SK-N-SH treated with all-trans-retinoic acid at 6 μM for 48 hours (cell line): ENCODE measurements around the gene ORM1.

Experiments
- ATAC-seq: fragments of 200-7000 bp; cut with Tn5 transposase; 3 replicates; pipeline ENCODE4 v1.9.1; 2020; ENCODE audit warnings: mild to moderate bottlenecking, moderate library complexity
- ARNTL ChIP-seq: fragments of 450-650 bp; formaldehyde crosslinking; IDR thresholded peaks from 2 replicates; pipeline ENCODE4 v1.5.0; 2020; ENCODE audit warnings: low read depth, mild to moderate bottlenecking, moderate library complexity, borderline replicate concordance
- BACH2 ChIP-seq: fragments of 250-450 bp; sonication (Bioruptor Pico); IDR thresholded peaks from 2 replicates; pipeline ENCODE4 v1.9.0; 2021; ENCODE audit warnings: mild to moderate bottlenecking, borderline replicate concordance
- CREB5 ChIP-seq: fragments of 250-450 bp; sonication (Bioruptor Pico); IDR thresholded peaks from 2 replicates; pipeline ENCODE4 v1.5.1; 2020; ENCODE audit warnings: low read depth, mild to moderate bottlenecking, moderate library complexity
- CSDC2 ChIP-seq: fragments of 250-450 bp; sonication (Bioruptor Pico); IDR thresholded peaks from 2 replicates; pipeline ENCODE4 v1.5.0; 2020; ENCODE audit warnings: mild to moderate bottlenecking, moderate library complexity
- ESRRG ChIP-seq: fragments of 250-450 bp; sonication (Bioruptor Pico); IDR thresholded peaks from 2 replicates; pipeline ENCODE4 v1.6.1; 2021; ENCODE audit warnings: mild to moderate bottlenecking
- GLIS3 ChIP-seq: fragments of 250-450 bp; sonication (Bioruptor Pico); IDR thresholded peaks from 2 replicates; pipeline ENCODE4 v1.5.0; 2020; ENCODE audit warnings: mild to moderate bottlenecking, moderate library complexity
- ISL1 ChIP-seq: fragments of 250-450 bp; sonication (Bioruptor Pico); IDR thresholded peaks from 2 replicates; pipeline ENCODE4 v2.1.2; 2022; ENCODE audit warnings: mild to moderate bottlenecking, moderate library complexity
- OSR1 ChIP-seq: fragments of 250-450 bp; sonication (Bioruptor Pico); IDR thresholded peaks from 2 replicates; pipeline ENCODE4 v1.8.0; 2022; ENCODE audit warnings: moderate library complexity, mild to moderate bottlenecking, inconsistent platforms
- PPARA ChIP-seq: fragments of 250-450 bp; sonication (Bioruptor Pico); IDR thresholded peaks from 2 replicates; pipeline ENCODE4 v1.5.0; 2020; ENCODE audit warnings: mild to moderate bottlenecking, borderline replicate concordance
- RARB ChIP-seq: fragments of 250-450 bp; sonication (Bioruptor Pico); IDR thresholded peaks from 2 replicates; pipeline ENCODE4 v1.8.0; 2021; ENCODE audit warnings: mild to moderate bottlenecking, moderate library complexity
- SNAI2 ChIP-seq: fragments of 250-450 bp; sonication (Bioruptor Pico); IDR thresholded peaks from 2 replicates; pipeline ENCODE4 v1.5.0; 2020; ENCODE audit warnings: mild to moderate bottlenecking, moderate library complexity
- TCF4 ChIP-seq: fragments of 250-450 bp; sonication (Bioruptor Pico); IDR thresholded peaks from 2 replicates; pipeline ENCODE4 v1.8.0; 2021; ENCODE audit warnings: mild to moderate bottlenecking, moderate library complexity, borderline replicate concordance
- TOX ChIP-seq: fragments of 250-450 bp; sonication (Bioruptor Pico); IDR thresholded peaks from 2 replicates; pipeline ENCODE4 v1.8.0; 2021; ENCODE audit warnings: mild to moderate bottlenecking, moderate library complexity, borderline replicate concordance
- TSHZ2 ChIP-seq: fragments of 250-450 bp; sonication (Bioruptor Pico); IDR thresholded peaks from 2 replicates; pipeline ENCODE4 v1.5.0; 2020; ENCODE audit warnings: mild to moderate bottlenecking, moderate library complexity
- ZC3H10 ChIP-seq: fragments of 250-450 bp; sonication (Bioruptor Pico); IDR thresholded peaks from 2 replicates; pipeline ENCODE4 v1.5.1; 2021; ENCODE audit warnings: mild to moderate bottlenecking, moderate library complexity
- ZFP30 ChIP-seq: fragments of 450-650 bp; formaldehyde crosslinking; IDR thresholded peaks from 2 replicates; pipeline ENCODE4 v1.5.0; 2022; ENCODE audit warnings: mild to moderate bottlenecking, moderate library complexity
- ZNF70 ChIP-seq: fragments of 450-650 bp; formaldehyde crosslinking; IDR thresholded peaks from 2 replicates; pipeline ENCODE4 v1.5.0; 2020; ENCODE audit warnings: mild to moderate bottlenecking, moderate library complexity
- ZNF8 ChIP-seq: fragments of 450-650 bp; formaldehyde crosslinking; IDR thresholded peaks from 2 replicates; pipeline ENCODE4 v1.5.0; 2020; ENCODE audit warnings: mild to moderate bottlenecking, moderate library complexity
- TF ChIP-seq, protein P1 (sequence below): fragments of 250-450 bp; sonication (Bioruptor Pico); IDR thresholded peaks from 2 replicates; pipeline ENCODE4 v1.8.0; 2021; ENCODE audit warnings: low read depth, mild to moderate bottlenecking, moderate library complexity, borderline replicate concordance
- TF ChIP-seq, protein P2 (sequence below): fragments of 250-450 bp; sonication (Bioruptor Pico); IDR thresholded peaks from 2 replicates; pipeline ENCODE4 v1.5.1; 2021; ENCODE audit warnings: mild to moderate bottlenecking, moderate library complexity
- TF ChIP-seq, protein P3 (sequence below): fragments of 250-450 bp; sonication (Bioruptor Pico); IDR thresholded peaks from 2 replicates; pipeline ENCODE4 v1.8.0; 2020; ENCODE audit warnings: mild to moderate bottlenecking, moderate library complexity, borderline replicate concordance

The ORM1 gene

GRCh38 chr9:114299286-114300152 lies 23.4 kb upstream of the ORM1 start:
- no peak for ATAC-seq
- TF ChIP-seq CSDC2 (CRISPR knock-in tag) (no peak), SNAI2 (CRISPR knock-in tag) (no peak), ZNF70 (CRISPR knock-in tag) (no peak), ARNTL (CRISPR knock-in tag) (no peak), PPARA (no peak)
- TF ChIP-seq, protein P1, sequence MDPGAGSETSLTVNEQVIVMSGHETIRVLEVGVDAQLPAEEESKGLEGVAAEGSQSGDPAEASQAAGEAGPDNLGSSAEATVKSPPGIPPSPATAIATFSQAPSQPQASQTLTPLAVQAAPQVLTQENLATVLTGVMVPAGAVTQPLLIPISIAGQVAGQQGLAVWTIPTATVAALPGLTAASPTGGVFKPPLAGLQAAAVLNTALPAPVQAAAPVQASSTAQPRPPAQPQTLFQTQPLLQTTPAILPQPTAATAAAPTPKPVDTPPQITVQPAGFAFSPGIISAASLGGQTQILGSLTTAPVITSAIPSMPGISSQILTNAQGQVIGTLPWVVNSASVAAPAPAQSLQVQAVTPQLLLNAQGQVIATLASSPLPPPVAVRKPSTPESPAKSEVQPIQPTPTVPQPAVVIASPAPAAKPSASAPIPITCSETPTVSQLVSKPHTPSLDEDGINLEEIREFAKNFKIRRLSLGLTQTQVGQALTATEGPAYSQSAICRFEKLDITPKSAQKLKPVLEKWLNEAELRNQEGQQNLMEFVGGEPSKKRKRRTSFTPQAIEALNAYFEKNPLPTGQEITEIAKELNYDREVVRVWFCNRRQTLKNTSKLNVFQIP (CRISPR knock-in tag): no peak
- TF ChIP-seq, protein P2, sequence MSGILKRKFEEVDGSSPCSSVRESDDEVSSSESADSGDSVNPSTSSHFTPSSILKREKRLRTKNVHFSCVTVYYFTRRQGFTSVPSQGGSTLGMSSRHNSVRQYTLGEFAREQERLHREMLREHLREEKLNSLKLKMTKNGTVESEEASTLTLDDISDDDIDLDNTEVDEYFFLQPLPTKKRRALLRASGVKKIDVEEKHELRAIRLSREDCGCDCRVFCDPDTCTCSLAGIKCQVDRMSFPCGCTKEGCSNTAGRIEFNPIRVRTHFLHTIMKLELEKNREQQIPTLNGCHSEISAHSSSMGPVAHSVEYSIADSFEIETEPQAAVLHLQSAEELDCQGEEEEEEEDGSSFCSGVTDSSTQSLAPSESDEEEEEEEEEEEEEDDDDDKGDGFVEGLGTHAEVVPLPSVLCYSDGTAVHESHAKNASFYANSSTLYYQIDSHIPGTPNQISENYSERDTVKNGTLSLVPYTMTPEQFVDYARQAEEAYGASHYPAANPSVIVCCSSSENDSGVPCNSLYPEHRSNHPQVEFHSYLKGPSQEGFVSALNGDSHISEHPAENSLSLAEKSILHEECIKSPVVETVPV (CRISPR knock-in tag): no peak

DNA sequence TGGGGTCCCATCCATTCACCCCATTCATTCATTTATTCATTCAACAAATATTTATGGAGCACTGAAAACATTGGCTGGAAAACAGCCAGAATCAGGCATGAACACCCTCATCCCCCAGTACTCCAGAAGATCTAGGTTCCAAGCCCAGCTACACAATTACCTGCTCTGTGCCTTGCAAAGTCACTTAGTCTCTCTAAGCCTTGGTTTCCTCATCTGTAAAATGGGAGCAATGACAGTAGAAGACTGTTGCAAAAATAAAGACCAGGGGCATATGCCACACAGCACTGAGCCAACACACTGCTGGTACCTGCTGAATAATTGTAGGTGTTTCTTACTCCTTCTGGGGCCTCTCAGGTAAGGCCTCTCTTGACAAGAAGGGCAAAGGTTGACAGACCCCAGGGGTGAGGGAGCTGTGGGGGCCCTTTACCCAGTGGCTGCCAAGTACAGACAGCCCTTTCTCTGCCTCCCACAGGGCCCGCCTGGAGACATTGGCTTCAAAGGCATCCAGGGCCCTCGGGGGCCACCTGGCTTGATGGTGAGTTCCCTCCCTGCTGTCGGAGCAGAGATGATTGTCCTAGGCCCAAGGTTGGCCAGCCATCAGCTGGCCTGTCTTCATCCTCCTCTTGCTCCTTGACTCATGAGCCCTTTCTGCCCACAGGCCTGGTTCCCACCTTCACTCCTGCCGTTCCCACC lies 22.6 kb upstream of the ORM1 start:
- TF ChIP-seq TCF4 (CRISPR knock-in tag): no peak
- TF ChIP-seq, protein P1 (CRISPR knock-in tag): no peak
- TF ChIP-seq, protein P2 (CRISPR knock-in tag): no peak
- TF ChIP-seq, protein P3, sequence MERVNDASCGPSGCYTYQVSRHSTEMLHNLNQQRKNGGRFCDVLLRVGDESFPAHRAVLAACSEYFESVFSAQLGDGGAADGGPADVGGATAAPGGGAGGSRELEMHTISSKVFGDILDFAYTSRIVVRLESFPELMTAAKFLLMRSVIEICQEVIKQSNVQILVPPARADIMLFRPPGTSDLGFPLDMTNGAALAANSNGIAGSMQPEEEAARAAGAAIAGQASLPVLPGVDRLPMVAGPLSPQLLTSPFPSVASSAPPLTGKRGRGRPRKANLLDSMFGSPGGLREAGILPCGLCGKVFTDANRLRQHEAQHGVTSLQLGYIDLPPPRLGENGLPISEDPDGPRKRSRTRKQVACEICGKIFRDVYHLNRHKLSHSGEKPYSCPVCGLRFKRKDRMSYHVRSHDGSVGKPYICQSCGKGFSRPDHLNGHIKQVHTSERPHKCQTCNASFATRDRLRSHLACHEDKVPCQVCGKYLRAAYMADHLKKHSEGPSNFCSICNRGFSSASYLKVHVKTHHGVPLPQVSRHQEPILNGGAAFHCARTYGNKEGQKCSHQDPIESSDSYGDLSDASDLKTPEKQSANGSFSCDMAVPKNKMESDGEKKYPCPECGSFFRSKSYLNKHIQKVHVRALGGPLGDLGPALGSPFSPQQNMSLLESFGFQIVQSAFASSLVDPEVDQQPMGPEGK (CRISPR knock-in tag): no peak
- TF ChIP-seq CREB5 (CRISPR knock-in tag): no peak
- no peak for TF ChIP-seq TOX
- no peak for TF ChIP-seq GLIS3 (CRISPR knock-in tag)
- no peak for TF ChIP-seq BACH2 (CRISPR knock-in tag)
- no peak for TF ChIP-seq TSHZ2 (CRISPR knock-in tag)
- no peak for TF ChIP-seq ZNF70 (CRISPR knock-in tag)
- no peak for TF ChIP-seq ZC3H10 (CRISPR knock-in tag)
- no peak for TF ChIP-seq OSR1 (CRISPR knock-in tag)
- no peak for TF ChIP-seq ZFP30 (CRISPR knock-in tag)
- TF ChIP-seq ZNF8 (CRISPR knock-in tag): no peak
- TF ChIP-seq CSDC2 (CRISPR knock-in tag): no peak
- TF ChIP-seq SNAI2 (CRISPR knock-in tag): no peak
- TF ChIP-seq RARB: no peak
- no peak for TF ChIP-seq ISL1
- no peak for TF ChIP-seq ESRRG (CRISPR knock-in tag)
- no peak for TF ChIP-seq ARNTL (CRISPR knock-in tag)
- TF ChIP-seq, all 23 proteins: peak for 0
- ATAC-seq: no peak
